ENCODE measurements around the gene MAPK9. TPM values are rescaled to one million over a fixed set of nuclear protein-coding genes. Genes with fewer than 3 reads are reported as not detected.

Gene MAPK9
- total RNA-seq, 1 donor: 22.9 TPM

Other genes with a start within 250 kb of the MAPK9 start
- gene RNF130, start 220.3 kb downstream of the MAPK9 start, total RNA-seq: 194 TPM
- under 0.01 TPM for gene RASGEF1C, start 82.9 kb downstream of the MAPK9 start, total RNA-seq
- under 0.01 TPM for gene GFPT2, start 61.3 kb upstream of the MAPK9 start, total RNA-seq
- 11.6 TPM for gene CNOT6, start 202.3 kb upstream of the MAPK9 start, total RNA-seq